OCI-LY7 (cell line): ENCODE measurements around the gene TM4SF4.

Experiments
- EZH2phosphoT487 ChIP-seq: fragments of 200-600 bp; sonication (generic); IDR thresholded peaks from 2 replicates; pipeline ENCODE4 v1.6.1; 2018; ENCODE audit warnings: low read depth, borderline replicate concordance, mild to moderate bottlenecking, mixed run types, antibody characterized with exemption, low read length, moderate library complexity, mixed read lengths
- TF ChIP-seq, protein P1 (sequence below): fragments of 200-600 bp; sonication (generic); conservative IDR thresholded peaks from 2 replicates; pipeline ENCODE4 v1.5.1; 2014; ENCODE audit warnings: mild to moderate bottlenecking, antibody characterized with exemption, low read length, moderate library complexity, mixed read lengths

GRCh38 chr3:149511040-149511626 is 36.6 kb downstream of the TM4SF4 start:
- TF ChIP-seq, protein P1, sequence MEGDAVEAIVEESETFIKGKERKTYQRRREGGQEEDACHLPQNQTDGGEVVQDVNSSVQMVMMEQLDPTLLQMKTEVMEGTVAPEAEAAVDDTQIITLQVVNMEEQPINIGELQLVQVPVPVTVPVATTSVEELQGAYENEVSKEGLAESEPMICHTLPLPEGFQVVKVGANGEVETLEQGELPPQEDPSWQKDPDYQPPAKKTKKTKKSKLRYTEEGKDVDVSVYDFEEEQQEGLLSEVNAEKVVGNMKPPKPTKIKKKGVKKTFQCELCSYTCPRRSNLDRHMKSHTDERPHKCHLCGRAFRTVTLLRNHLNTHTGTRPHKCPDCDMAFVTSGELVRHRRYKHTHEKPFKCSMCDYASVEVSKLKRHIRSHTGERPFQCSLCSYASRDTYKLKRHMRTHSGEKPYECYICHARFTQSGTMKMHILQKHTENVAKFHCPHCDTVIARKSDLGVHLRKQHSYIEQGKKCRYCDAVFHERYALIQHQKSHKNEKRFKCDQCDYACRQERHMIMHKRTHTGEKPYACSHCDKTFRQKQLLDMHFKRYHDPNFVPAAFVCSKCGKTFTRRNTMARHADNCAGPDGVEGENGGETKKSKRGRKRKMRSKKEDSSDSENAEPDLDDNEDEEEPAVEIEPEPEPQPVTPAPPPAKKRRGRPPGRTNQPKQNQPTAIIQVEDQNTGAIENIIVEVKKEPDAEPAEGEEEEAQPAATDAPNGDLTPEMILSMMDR: no peak
- no peak for TF ChIP-seq EZH2phosphoT487
